GM06990 (cell line): ENCODE measurements around the gene TM9SF3.

Experiments used
- DNase-seq: peaks from one replicate; pipeline ENCODE4 v3.0.0-alpha.2; 2011; ENCODE audit not compliant: insufficient read length; ENCODE audit errors: extremely low read depth
- H3K27me3 ChIP-seq: replicated peaks from 2 replicates; pipeline ENCODE4 v1.6.0; 2011; ENCODE audit warnings: low read length; ENCODE audit not compliant: control insufficient read depth, insufficient read depth
- H3K36me3 ChIP-seq: 2 replicates; pipeline ENCODE4 v1.5.1; 2011; ENCODE audit warnings: low read length; ENCODE audit not compliant: control insufficient read depth, insufficient read depth
- H3K4me3 ChIP-seq: replicated peaks from 2 replicates; pipeline ENCODE4 v1.5.1; 2011; ENCODE audit warnings: low read depth, mild to moderate bottlenecking, control low read depth, low read length
- CTCF ChIP-seq: IDR thresholded peaks from 2 replicates; pipeline ENCODE4 v1.5.1; 2011; ENCODE audit warnings: low read length, control low read depth, mild to moderate bottlenecking, inconsistent platforms; ENCODE audit not compliant: insufficient read depth, poor library complexity, severe bottlenecking

Gene TM9SF3

DNA sequence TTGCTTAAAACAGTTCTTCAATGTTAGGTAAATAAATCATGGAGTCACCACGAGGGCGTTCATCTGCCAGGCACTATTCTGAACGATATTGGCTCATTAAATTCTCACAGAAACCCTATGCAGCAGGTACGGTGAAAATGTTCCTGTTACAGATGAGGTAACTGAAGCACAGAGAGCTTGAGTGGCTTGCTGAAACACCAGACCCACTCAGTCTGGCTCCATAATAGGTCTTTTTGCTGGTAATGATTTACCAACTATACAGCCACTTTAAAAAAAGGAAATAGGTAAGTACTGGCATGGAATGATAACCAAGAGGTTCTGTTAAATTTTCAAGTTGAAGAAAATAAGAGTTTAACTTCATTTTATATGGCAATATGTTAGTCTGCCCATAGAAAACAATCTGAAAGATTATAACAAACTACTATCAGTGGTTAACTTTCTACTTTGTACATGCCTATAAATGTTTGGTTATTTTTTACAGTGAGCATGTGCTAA lies 1.3 kb upstream of the TM9SF3 start:
- Histone ChIP-seq H3K36me3 (no peaks in the 10 kb centered on the region), H3K27me3 (no peaks in the 10 kb centered on the region), H3K4me3 (peak overlapping the region; percentile 75)
- DNase-seq = peak; percentile 16
- TF ChIP-seq CTCF = no peak

GRCh38 chr10:96587264-96588059 lies 650 bp upstream of the TM9SF3 start:
- DNase-seq = no peak
- no peak for TF ChIP-seq CTCF
- H3K27me3 ChIP-seq = no peaks in the 10 kb centered on the region
- H3K4me3 ChIP-seq = peak overlapping the region; percentile 75
- H3K36me3 ChIP-seq = no peaks in the 10 kb centered on the region

GRCh38 chr10:96585736-96586418 lies 935 bp downstream of the TM9SF3 start:
- DNase-seq = no peak
- TF ChIP-seq CTCF = no peak
- Histone ChIP-seq H3K4me3 (peak overlapping the region; percentile 97), H3K27me3 (no peaks in the 10 kb centered on the region), H3K36me3 (no peaks in the 10 kb centered on the region)

GRCh38 chr10:96584474-96584873 lies 2.3 kb downstream of the TM9SF3 start:
- H3K36me3 ChIP-seq = no peaks in the 10 kb centered on the region; the same call in 1 of the 2 replicates
- no peak for DNase-seq
- TF ChIP-seq CTCF = no peak
- no peak overlapping the region for H3K4me3 ChIP-seq
- H3K27me3 ChIP-seq = no peaks in the 10 kb centered on the region

- Histone ChIP-seq H3K27me3 (no peaks in the 10 kb centered on the region), H3K36me3 (no peaks in the 10 kb centered on the region; the same call in 1 of the 2 replicates), H3K4me3 (no peak overlapping the region)
- no peak for TF ChIP-seq CTCF
- no peak for DNase-seq
Measured at GRCh38 chr10:96584035-96584434, 2.8 kb downstream of the TM9SF3 start.
